ENCODE results near the gene SAMD4A.

The SAMD4A gene

GRCh38 chr14:54809767-54810166 lies 242.8 kb downstream of the SAMD4A start:
- DNase-seq = no peak

- no peak for DNase-seq
Observed at GRCh38 chr14:54812617-54813016, 245.7 kb downstream of the SAMD4A start.

GRCh38 chr14:54813081-54813480 lies 246.2 kb downstream of the SAMD4A start:
- no peak for DNase-seq

GRCh38 chr14:54814076-54814475 lies 247.1 kb downstream of the SAMD4A start:
- DNase-seq = no peak

GRCh38 chr14:54815016-54815415 lies 248.1 kb downstream of the SAMD4A start:
- DNase-seq = no peak

- no peak for DNase-seq
Observed at GRCh38 chr14:54815515-54815914, 248.6 kb downstream of the SAMD4A start.

- no peak for DNase-seq
Observed at GRCh38 chr14:54816450-54816849, 249.5 kb downstream of the SAMD4A start.

GRCh38 chr14:54817506-54817905 lies 250.6 kb downstream of the SAMD4A start:
- DNase-seq = no peak

- no peak for DNase-seq
Observed at GRCh38 chr14:54818201-54819133, 251.5 kb downstream of the SAMD4A start.

GRCh38 chr14:54822685-54823084 lies 255.8 kb downstream of the SAMD4A start:
- DNase-seq = no peak

GRCh38 chr14:54823757-54824549 lies 257.0 kb downstream of the SAMD4A start:
- no peak for DNase-seq

GRCh38 chr14:54828037-54828436 lies 261.1 kb downstream of the SAMD4A start:
- no peak for DNase-seq

GRCh38 chr14:54829486-54830224 lies 262.7 kb downstream of the SAMD4A start:
- DNase-seq = no peak

- DNase-seq = no peak
Observed at GRCh38 chr14:54830650-54831049, 263.7 kb downstream of the SAMD4A start.

GRCh38 chr14:54834081-54834480 lies 267.2 kb downstream of the SAMD4A start:
- DNase-seq = no peak

GRCh38 chr14:54834727-54835126 lies 267.8 kb downstream of the SAMD4A start:
- no peak for DNase-seq

GRCh38 chr14:54836231-54836630 lies 269.3 kb downstream of the SAMD4A start:
- DNase-seq = no peak

- no peak for DNase-seq
Observed at GRCh38 chr14:54837508-54838149, 270.7 kb downstream of the SAMD4A start.

- DNase-seq = no peak
Observed at GRCh38 chr14:54838931-54839512, 272.1 kb downstream of the SAMD4A start.

GRCh38 chr14:54839701-54840119 lies 272.8 kb downstream of the SAMD4A start:
- DNase-seq = no peak

GRCh38 chr14:54840336-54840735 lies 273.4 kb downstream of the SAMD4A start:
- no peak for DNase-seq

- no peak for DNase-seq
Observed at GRCh38 chr14:54840798-54841197, 273.9 kb downstream of the SAMD4A start.

Data from activated CD8-positive, alpha-beta memory T cell treated with anti-CD3 and anti-CD28 coated beads, Interleukin-2, amount 50 U/mL, for 4 hours (primary cell).